Amniotic epithelial cell (primary cell): Measurements from ENCODE around the gene TBPL1.
A peak's percentile ranks its signal among the peaks of the same experiment; 100 is the strongest.
"Not testable (repeated sequence)": the region's sequence is repeated elsewhere in the genome, so short reads cannot be mapped to it uniquely, and the experiment has no call there.

ENCODE experiments used
- DNase-seq: peaks from one replicate; pipeline ENCODE4 v3.0.0-alpha.2; 2010; ENCODE audit warnings: low read depth

The TBPL1 gene

GRCh38 chr6:133952815-133953633 is at the start of gene TBPL1:
TBPL1 (plus strand) TSS chr6:133953224; CDS start chr6:133980126, 26,902 bp downstream.
- DNase-seq: peak; percentile 94

GRCh38 chr6:133903855-133904254 is 49.2 kb upstream of the TBPL1 start:
- no peak for DNase-seq

- DNase-seq: peak; percentile 72
Observed at GRCh38 chr6:133906050-133906449, 47.0 kb upstream of the TBPL1 start.

- DNase-seq: peak; percentile 81
Observed at GRCh38 chr6:133916650-133917151, 36.3 kb upstream of the TBPL1 start.

- no peak for DNase-seq
Observed at GRCh38 chr6:133917781-133918180, 35.2 kb upstream of the TBPL1 start.

GRCh38 chr6:133918208-133918930 is 34.7 kb upstream of the TBPL1 start:
- no peak for DNase-seq

- no peak for DNase-seq
Observed at GRCh38 chr6:133919362-133919761, 33.7 kb upstream of the TBPL1 start.

GRCh38 chr6:133921249-133921859 is 31.7 kb upstream of the TBPL1 start:
- peak; percentile 66 for DNase-seq

GRCh38 chr6:133923938-133924593 is 29.0 kb upstream of the TBPL1 start:
- DNase-seq: peak; percentile 76

- not testable (repeated sequence) for DNase-seq
Observed at GRCh38 chr6:133931221-133931620, 21.8 kb upstream of the TBPL1 start.

- DNase-seq: not testable (repeated sequence)
Observed at GRCh38 chr6:133936352-133936751, 16.7 kb upstream of the TBPL1 start.

- DNase-seq: no peak
Observed at GRCh38 chr6:133937909-133938308, 15.1 kb upstream of the TBPL1 start.

GRCh38 chr6:133938533-133938932 is 14.5 kb upstream of the TBPL1 start:
- no peak for DNase-seq

GRCh38 chr6:133939778-133940667 is 13.0 kb upstream of the TBPL1 start:
- DNase-seq: no peak

- DNase-seq: peak; percentile 70
Observed at GRCh38 chr6:133945158-133945557, 7.9 kb upstream of the TBPL1 start.

GRCh38 chr6:133947302-133947900 is 5.6 kb upstream of the TBPL1 start:
- no peak for DNase-seq

- DNase-seq: no peak
Observed at GRCh38 chr6:133948472-133948871, 4.6 kb upstream of the TBPL1 start.

- DNase-seq: no peak
Observed at GRCh38 chr6:133951227-133951626, 1.8 kb upstream of the TBPL1 start.

- DNase-seq: peak; percentile 67
Observed at GRCh38 chr6:133951881-133952814, 876 bp upstream of the TBPL1 start.
